ENCODE results near the gene XPC.
"Not testable (repeated sequence)": the region's sequence is repeated elsewhere in the genome, so short reads cannot be mapped to it uniquely, and the experiment has no call there.

The XPC gene

DNA sequence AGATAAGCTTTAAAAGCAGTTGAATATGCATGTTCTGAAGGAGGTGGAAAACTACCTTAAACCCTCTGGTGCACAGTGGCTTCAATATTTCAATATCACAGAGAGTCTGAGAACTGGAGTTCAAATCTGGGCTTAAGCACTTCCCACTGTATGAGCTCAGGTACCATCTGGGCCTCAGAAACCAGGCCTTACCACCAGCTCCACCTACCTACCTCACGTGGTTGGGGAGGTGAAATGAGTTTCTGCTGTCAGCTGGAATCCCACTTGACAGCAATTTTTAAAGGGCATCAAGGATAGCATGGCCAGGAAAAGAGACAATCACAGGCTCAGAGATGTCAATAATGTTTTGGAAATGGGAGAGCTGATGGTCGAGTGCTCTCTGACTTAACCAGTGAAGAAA is 58.8 kb downstream of the XPC start:
- DNase-seq (ENCODE audit: low read depth) = no peak

DNA sequence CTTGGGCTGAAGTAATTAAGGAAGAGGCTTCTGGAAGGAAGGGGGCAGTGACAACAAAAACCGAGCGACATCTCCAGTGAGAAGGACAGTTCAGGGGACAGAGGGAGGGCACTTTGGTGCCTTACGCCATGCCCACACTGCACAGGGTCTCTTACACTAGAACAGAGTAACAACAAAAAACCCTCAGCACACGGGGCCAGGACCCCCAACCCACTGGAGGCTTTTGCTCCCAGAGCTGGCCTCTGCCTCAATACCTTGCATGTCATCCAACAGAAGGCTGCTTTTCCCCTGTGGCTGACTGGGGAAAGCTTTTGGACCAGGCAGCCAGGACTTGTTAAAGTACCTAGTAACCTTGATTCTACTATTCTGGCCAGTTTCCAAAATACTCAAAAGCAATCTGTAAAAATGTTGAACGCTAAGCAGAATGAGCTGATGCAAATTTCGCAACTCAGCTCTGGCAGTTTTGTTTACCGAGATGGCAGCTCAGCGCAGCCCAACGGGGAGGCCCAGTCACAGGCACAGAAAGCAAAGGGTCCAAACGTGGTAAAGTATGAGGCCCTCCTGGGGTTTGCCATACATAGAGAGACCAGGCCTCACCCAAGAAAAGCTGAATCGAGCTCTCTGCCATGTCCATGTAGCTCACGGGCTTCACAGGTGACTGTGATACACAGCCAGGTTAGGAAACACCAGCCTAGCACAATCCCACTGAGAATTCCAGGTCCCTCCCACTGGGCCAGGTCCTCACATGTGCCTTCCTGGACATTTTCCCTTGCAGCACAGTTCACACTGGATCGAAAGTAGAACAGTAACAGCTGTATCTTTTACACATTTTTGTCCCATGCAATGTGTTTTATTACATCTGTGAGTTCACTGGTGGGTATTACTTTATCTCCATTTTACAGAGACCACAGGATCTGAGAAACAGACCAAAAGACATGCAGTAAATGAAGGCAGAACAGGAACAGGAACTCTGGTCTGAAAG is 59.7 kb downstream of the XPC start:
- no peak for DNase-seq (ENCODE audit: low read depth)

DNA sequence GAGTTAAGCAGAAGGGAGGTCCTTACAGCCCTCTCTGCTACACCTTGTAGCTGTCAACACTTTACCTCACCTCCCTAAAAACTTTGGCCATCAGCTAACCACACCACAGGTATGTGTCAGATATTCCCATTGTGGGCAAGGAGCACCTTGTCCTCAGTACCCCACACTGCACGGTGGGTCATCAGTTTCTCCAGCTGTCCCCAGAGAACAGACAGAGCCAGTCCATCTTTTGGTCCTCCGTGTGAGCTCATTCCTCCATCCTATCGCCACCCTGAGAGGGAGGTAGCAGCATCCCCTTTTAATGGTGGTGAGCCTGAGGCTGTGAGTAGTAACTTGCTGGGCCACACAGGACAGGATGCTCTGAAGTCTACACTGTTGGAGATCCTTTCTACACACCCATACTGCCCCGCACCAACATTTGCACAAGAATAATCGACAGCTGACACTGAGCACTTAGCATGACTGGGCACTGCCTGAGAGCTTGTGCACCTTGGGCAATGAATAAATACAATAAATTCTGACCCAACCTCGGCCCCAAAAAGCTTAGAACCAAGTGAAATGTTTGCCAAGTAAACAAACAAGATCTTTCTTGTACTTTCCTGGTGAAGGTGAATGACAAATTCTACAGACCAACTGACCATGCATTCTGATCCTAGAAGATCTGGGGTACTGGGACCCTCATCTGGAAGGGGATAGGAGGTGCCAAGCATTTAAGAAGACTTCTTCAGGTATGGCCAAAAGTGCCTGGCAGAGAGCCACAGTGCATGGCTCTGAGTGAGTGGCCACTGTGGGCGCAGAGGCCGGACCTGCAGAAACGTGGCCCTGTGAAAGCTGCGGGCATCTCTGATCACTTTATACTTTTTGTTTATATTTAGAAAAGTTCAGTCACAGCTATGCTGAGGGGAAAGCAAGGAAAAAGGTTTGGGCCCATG is 60.7 kb downstream of the XPC start:
- DNase-seq (ENCODE audit: low read depth) = no peak

DNA sequence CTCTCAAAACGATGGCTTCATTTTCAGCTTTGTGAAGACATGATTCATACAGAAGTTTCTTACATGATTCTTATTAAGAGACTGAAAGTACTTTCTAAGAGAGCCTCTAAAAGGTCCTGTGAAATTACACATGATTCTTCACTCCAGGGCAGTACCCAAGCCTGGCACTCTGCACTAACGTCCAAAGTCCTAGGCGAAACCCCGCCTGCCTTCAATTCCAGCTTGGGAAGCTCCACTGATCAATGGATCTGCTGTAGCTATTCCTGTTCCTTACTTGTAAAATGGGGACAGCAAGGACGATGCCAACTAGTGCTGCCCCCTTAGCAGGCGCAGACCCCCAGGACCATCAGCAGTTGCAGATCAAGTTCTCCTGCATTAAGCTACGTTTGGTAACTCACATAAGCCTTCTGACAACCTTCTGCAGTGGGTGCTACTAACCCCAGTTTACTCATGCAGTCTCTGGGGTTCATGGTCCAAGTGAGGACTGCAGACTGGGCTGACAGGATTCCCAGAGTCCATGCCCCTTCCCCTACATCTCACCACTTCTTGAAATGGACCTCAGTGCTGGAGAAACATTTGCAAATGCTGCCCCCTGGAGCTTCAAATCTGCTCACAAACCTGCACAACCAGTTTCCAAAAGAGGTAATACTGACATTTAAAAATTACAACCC is 64.3 kb downstream of the XPC start:
- DNase-seq (ENCODE audit: low read depth) = no peak

DNA sequence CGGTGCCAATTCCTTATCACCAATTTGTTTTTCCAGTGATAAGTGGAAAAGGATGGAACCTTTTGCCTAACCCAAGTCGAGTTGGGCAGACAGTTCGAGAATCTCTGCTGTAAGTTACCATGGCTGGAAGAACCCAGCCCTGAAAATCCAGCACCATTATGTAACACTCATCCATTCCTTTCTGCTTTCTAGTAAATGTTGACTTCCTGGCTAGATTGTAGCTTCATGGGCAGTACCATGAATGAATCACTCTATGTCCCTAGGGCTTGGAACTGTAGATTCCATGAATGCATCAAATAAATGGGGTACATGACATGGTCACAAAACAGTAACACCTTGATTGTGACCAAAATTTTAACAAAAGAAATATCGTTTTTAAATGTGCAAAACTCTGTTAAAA is 67.7 kb downstream of the XPC start:
- DNase-seq (ENCODE audit: low read depth) = no peak

DNA sequence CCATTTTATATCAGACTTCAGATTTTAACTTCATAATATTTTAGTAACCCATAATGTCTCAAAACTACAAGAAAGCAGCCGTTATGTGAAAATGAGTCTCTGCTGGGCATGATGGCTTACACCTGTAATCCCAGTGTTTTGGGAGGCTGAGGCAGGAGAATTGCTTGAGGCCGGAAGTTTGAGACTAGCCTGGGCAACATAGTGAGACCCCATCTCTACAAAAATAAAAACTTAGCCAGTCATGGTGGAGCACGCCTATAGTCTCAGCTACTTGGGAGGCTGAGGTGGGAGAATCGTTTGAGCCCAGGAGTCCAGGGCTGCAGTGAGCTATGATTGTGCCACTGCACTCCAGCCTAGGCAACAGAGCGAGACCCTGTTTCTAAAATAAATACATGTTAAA is 68.6 kb downstream of the XPC start:
- not testable (repeated sequence) for DNase-seq (ENCODE audit: low read depth)

DNA sequence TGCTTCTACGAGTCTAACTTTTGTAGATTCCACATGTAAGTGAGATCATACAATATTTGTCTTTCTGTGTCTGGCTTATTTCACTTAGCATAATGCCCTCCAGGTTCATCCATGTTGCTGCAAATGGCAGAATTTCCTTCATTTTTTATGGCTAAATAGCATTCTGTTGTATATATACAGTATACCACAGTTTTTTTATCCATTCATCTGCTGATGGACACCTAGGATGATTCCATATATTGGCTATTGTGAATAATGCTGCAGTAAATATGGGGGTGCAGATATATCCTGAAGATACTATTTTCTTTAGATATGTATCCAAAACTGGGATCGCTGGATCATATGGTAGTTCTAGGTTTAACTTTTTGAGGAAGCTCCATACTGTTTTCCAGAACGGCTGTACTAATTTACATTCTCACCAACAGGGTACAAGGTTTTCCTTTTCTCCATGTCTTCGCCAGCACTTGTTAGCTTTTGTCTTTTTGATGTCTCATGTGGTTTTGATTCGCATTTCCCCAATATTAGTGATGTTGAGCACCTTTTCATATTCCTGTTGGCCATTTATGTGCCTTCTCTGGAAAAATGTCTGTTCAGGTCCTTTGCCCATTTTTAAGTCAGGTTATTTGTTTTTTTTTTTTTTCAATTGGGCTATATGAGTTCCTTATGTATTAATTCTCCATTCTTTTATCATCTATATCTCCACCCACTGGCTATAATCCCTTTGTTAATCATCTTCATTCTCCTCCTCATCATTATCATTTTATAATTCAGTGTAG is 80.6 kb downstream of the XPC start:
- DNase-seq (ENCODE audit: low read depth) = no peak

DNA sequence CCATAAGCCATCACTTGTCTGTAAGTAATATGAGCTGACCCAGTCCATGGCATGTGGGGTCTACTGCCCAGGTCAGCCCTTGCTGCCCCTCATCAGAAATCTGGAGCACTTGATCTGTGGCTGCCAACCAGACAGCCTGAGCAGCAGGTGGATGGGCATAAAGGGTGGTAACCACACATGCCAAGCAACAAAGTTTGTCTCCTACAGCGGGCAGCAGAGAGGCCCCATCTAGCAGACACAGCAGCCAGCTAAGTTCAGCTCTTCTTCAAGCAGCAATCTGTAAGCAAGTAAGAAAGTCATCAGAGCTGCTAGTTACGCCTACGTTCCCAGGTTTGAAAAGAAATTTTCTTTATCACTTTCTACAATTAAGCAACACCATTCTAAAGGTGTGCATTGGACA is 81.7 kb downstream of the XPC start:
- DNase-seq (ENCODE audit: low read depth) = no peak

Data from activated T-cell treated with anti-CD3 and anti-CD28 coated beads for 24 hours (primary cell).